ENCODE results near the gene MAGEB17. TPM values are rescaled to one million over a fixed set of nuclear protein-coding genes. Genes with fewer than 3 reads are reported as not detected.

The MAGEB17 gene
- total RNA-seq, 4 donors from 2014 or later, result not detected

DNA sequence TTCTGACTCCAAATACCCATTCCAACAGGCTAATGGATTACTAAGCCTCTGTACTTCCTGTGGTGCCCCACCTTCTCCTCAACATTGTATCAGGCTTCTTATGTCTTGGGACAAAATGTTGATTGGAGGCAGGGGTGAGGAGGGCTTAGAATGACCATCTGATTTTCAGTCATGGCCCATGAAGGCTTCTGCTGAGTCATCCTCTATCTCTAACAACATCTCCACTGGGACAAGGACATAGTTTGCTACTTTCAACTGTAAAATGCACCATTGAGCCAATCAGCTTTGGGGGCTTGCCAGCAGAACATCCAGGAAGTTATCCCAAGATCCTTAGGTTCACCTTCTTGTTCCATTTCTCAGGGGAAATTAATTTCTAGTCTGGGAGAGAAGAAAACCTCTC, 29.5 kb downstream of the MAGEB17 start:
- intact Hi-C loops (cut with DNase I; ENCODE audit: low total_unique reads), result no loop called here
- no peaks in the 10 kb centered on the region for H3K36me3 ChIP-seq
- no peak overlapping the region for H3K4me3 ChIP-seq
- H3K4me1 ChIP-seq, result no peaks in the 10 kb centered on the region
- no peak overlapping the region for H3K27ac ChIP-seq
- TF ChIP-seq, protein P1, sequence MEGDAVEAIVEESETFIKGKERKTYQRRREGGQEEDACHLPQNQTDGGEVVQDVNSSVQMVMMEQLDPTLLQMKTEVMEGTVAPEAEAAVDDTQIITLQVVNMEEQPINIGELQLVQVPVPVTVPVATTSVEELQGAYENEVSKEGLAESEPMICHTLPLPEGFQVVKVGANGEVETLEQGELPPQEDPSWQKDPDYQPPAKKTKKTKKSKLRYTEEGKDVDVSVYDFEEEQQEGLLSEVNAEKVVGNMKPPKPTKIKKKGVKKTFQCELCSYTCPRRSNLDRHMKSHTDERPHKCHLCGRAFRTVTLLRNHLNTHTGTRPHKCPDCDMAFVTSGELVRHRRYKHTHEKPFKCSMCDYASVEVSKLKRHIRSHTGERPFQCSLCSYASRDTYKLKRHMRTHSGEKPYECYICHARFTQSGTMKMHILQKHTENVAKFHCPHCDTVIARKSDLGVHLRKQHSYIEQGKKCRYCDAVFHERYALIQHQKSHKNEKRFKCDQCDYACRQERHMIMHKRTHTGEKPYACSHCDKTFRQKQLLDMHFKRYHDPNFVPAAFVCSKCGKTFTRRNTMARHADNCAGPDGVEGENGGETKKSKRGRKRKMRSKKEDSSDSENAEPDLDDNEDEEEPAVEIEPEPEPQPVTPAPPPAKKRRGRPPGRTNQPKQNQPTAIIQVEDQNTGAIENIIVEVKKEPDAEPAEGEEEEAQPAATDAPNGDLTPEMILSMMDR (IDR thresholded peaks at IDR 0.05), result no peak
- no peak for TF ChIP-seq POLR2A (IDR thresholded peaks at IDR 0.05)
- H3K27me3 ChIP-seq, result peaks cover 0 to 3% of the 10 kb centered on the region in 2 donors
- no peak for DNase-seq
- H3K9me3 ChIP-seq, result no peaks in the 10 kb centered on the region

DNA sequence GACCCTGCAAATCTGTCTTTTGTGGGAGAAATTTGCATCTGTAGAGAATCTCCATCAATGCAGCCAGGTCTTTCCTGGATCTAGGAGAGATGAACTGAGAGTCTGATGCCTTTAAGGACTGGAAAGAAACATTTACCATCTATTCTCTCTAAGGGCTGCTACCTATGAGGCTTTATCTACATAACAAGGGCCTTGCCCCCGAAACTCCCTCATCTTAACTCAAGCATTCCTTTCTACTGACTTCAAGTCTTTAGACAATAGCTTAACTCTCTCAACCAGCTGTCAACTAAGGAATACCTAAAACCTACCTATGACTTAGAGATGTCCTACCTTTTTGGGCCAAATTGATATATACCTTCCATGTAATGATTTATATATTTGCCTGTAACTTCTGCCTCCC, 32.1 kb downstream of the MAGEB17 start:
- peaks cover 0 to 3% of the 10 kb centered on the region in 2 donors for H3K27me3 ChIP-seq
- H3K27ac ChIP-seq, result no peak overlapping the region
- no peaks in the 10 kb centered on the region for H3K36me3 ChIP-seq
- no peak overlapping the region for H3K4me3 ChIP-seq
- intact Hi-C loops (cut with DNase I; ENCODE audit: low total_unique reads), result no loop called here
- DNase-seq, result no peak
- no peak for TF ChIP-seq POLR2A (IDR thresholded peaks at IDR 0.05)
- TF ChIP-seq, protein P1 (IDR thresholded peaks at IDR 0.05), result no peak
- no peaks in the 10 kb centered on the region for H3K9me3 ChIP-seq
- no peaks in the 10 kb centered on the region for H3K4me1 ChIP-seq

DNA sequence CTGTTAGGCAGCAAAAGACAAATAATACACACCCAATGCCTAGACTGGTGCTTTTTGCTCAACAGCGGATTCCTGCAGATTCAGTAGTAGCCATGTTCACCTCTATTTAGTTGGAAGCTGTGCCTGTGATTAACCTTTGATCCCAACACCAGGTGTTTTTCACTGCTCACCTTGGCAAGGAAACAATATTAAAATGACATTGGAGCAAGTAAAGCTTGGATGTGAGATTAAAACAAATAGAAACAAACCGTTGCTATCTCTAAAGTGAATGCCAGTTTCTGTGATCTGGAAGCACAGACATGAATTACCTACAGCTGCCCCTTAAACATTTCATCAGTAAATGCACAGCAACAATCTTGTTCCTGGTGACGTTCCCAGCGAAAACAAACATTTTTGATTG, 35.7 kb downstream of the MAGEB17 start:
- intact Hi-C loops (cut with DNase I; ENCODE audit: low total_unique reads), result no loop called here

DNA sequence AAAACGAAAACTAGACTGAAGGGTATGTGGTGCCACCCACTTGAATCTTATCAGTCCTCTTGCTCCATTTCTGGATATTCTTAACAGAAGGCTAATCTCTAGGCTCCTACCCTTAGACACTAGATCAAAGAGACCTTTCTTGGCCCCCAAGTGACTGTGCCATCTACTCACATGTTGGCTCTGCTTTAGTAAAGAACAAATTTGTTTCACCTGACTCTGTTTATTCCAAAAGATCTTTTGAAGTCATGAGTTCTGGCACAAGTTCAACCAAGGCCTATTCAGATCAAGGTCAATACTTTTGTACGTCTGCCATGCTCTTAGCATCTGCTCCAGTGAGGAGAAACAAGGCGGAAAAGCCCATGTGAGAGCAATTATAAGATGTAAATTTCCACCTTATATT, 37.3 kb downstream of the MAGEB17 start:
- Histone ChIP-seq H3K36me3 (no peaks in the 10 kb centered on the region), H3K4me1 (no peaks in the 10 kb centered on the region), H3K4me3 (no peak overlapping the region), H3K9me3 (no peaks in the 10 kb centered on the region), H3K27me3 (no peaks in the 10 kb centered on the region), H3K27ac (no peak overlapping the region)
- intact Hi-C loops (cut with DNase I; ENCODE audit: low total_unique reads), result no loop called here
- TF ChIP-seq, protein P1 (IDR thresholded peaks at IDR 0.05), result no peak
- TF ChIP-seq POLR2A (IDR thresholded peaks at IDR 0.05), result no peak
- DNase-seq, result no peak

More for the DNA sequence above, 35.7 kb downstream of the MAGEB17 start:
- TF ChIP-seq, protein P1 (IDR thresholded peaks at IDR 0.05), result no peak
- no peak for TF ChIP-seq POLR2A (IDR thresholded peaks at IDR 0.05)
- Histone ChIP-seq H3K4me1 (no peaks in the 10 kb centered on the region), H3K4me3 (no peak overlapping the region), H3K27ac (no peak overlapping the region), H3K36me3 (no peaks in the 10 kb centered on the region), H3K9me3 (no peaks in the 10 kb centered on the region), H3K27me3 (peaks cover 0 to 2% of the 10 kb centered on the region in 2 donors)
- no peak for DNase-seq

DNA sequence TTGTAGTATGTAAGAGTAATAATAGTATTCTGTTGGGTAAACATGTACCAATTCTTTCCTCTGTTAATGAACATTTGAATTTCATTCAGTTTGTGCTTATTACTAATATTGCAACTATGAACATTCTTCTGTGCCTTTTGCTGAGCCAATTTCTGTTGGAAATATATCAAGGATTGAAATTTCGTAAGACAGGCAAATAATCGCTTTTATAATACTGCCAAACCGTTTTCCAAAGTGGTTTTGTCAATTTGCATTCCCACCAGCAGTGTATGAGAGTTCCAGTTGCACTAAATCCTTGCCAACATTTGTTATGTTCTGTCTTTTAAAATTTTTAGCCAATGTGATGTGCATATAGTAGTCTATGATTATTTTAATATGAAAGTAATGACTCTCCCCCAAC, 38.6 kb downstream of the MAGEB17 start:
- H3K4me3 ChIP-seq, result no peak overlapping the region
- no peaks in the 10 kb centered on the region for H3K27me3 ChIP-seq
- H3K4me1 ChIP-seq, result no peaks in the 10 kb centered on the region
- intact Hi-C loops (cut with DNase I; ENCODE audit: low total_unique reads), result no loop called here
- no peaks in the 10 kb centered on the region for H3K36me3 ChIP-seq
- no peak overlapping the region for H3K27ac ChIP-seq
- TF ChIP-seq POLR2A (IDR thresholded peaks at IDR 0.05), result no peak
- TF ChIP-seq, protein P1 (IDR thresholded peaks at IDR 0.05), result no peak
- no peak for DNase-seq
- H3K9me3 ChIP-seq, result no peaks in the 10 kb centered on the region
